DMS114 treated with DMSO at 0.1 percent for 48 hours (cell line): ENCODE results near the gene POLN.

Experiments used
- DNase-seq: peaks from one replicate; lab custom pipeline; 2025; ENCODE audit not compliant: unreplicated experiment; lab: John Stamatoyannopoulos, UW

POLN gene

GRCh38 chr4:2241410-2242353, at the start of gene POLN, which contains the start of gene HAUS3:
POLN (minus strand) TSS chr4:2242121; CDS start chr4:2229231, 12,890 bp downstream.
HAUS3 (minus strand) TSS chr4:2242121; CDS start chr4:2240946, 1,175 bp downstream.
- peak; percentile 88 for DNase-seq

GRCh38 chr4:2290974-2291704, 49.2 kb upstream of the POLN start:
- no peak for DNase-seq

GRCh38 chr4:2290488-2290887, 48.6 kb upstream of the POLN start:
- no peak for DNase-seq

- no peak for DNase-seq
Observed at GRCh38 chr4:2289955-2290333, 48.0 kb upstream of the POLN start.

GRCh38 chr4:2289311-2289954, 47.5 kb upstream of the POLN start:
- DNase-seq, result no peak

- DNase-seq, result no peak
Observed at GRCh38 chr4:2288051-2288541, 46.2 kb upstream of the POLN start.

GRCh38 chr4:2287594-2287915, 45.6 kb upstream of the POLN start:
- DNase-seq, result no peak

- DNase-seq, result no peak
Observed at GRCh38 chr4:2286904-2287593, 45.1 kb upstream of the POLN start.

- DNase-seq, result no peak
Observed at GRCh38 chr4:2285613-2286381, 43.9 kb upstream of the POLN start.

- DNase-seq, result no peak
Observed at GRCh38 chr4:2284934-2285612, 43.2 kb upstream of the POLN start.

- no peak for DNase-seq
Observed at GRCh38 chr4:2284161-2284933, 42.4 kb upstream of the POLN start.

- DNase-seq, result no peak
Observed at GRCh38 chr4:2283199-2283711, 41.3 kb upstream of the POLN start.

- no peak for DNase-seq
Observed at GRCh38 chr4:2281575-2282343, 39.8 kb upstream of the POLN start.

GRCh38 chr4:2280531-2281300, 38.8 kb upstream of the POLN start:
- DNase-seq, result no peak

- DNase-seq, result no peak
Observed at GRCh38 chr4:2277956-2278355, 36.0 kb upstream of the POLN start.

- DNase-seq, result no peak
Observed at GRCh38 chr4:2276581-2277325, 34.8 kb upstream of the POLN start.
